HG02610 (cell line): ENCODE measurements around the gene WIPF2.

Experiments
- ATAC-seq: cut with Tn5 transposase; IDR thresholded peaks from one replicate; pipeline ENCODE4 v1.9.1; 2021; ENCODE audit warnings: mild to moderate bottlenecking, moderate library complexity; ENCODE audit not compliant: unreplicated experiment

WIPF2 gene

GRCh38 chr17:40244255-40244654, 25.2 kb downstream of the WIPF2 start:
- ATAC-seq = no peak

DNA sequence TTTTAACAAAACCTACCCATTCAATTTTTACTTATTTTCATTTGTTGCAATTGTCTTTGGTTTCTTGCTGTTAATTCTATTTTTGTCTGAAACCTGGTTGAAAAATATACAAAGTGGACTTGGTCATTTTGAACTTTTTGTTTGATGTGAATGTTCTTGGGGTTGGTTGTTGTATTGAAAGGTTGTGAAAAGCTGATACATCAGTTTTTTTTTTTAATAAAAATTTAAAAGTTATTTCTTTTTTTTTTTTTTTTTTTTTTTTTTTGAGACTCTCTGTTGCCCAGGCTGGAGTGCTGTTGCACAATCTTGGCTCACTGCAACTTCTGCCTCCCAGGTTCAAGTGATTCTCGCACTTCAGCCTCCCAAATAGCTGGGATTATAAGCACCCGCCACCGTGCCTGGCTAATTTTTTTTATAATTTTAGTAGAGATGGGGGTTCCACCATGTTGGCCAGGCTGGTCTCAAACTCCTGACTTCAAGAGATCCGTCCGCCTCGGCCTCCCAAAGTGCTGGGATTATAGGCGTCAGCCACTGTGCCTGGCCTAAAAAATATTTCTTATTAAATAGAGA, 28.9 kb downstream of the WIPF2 start:
- no peak for ATAC-seq

DNA sequence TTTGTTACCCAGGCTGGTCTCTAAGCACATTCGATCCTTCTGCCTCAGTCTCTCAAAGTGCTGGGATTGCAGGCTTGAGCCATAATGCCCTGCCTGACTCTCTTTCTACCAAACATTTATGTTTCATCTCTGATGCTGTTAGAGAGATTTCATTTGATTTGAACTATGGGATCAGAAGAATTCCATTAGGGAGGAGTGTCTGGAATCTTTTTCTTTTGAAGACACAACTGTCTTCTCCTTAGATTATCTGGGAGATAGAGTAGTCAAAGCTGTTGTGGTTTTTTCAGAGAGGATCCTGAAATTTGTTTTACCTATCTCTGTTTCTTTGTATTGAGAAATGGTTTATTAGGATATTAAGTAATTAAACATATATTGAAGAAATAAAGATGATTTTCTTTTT, 29.4 kb downstream of the WIPF2 start:
- no peak for ATAC-seq

GRCh38 chr17:40251576-40251975, 32.5 kb downstream of the WIPF2 start:
- ATAC-seq = no peak

DNA sequence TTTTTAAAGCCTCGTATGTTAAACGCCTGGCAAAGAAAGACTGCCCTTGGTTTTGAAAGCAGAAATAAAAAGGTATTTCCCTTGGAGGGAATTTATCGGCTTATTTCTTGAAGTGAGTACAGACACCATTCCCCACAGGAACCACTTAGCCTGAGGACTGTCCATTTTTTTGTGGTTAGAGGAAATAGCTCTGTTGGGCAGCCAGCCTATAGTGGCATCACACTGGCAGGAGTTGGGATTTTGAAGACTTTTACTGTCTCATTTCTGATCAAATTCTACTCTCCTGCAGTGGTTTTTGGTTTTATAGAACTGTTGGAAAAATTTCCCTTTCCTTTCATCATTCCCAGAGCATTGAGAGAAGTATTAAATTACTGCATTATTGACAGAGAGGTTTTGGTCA, 34.5 kb downstream of the WIPF2 start:
- no peak for ATAC-seq

GRCh38 chr17:40259505-40259904, 40.4 kb downstream of the WIPF2 start:
- ATAC-seq = no peak

DNA sequence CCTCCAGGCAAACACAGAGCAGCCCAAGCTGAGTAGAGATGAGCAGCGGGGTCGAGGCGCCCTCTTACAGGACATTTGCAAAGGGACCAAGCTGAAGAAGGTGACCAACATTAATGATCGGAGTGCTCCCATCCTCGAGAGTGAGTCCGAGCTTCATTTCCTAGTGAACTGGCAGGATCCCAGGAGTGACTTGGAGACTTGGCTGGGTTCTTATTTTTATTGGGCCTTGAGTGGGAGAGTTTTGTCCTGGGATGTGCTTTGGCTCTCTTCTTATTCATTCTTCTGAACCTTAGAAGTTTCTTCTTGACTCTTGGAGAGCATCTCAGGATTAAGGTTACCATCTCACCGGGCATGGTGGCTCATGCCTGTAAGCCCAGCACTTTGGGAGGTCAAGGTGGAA, 41.4 kb downstream of the WIPF2 start:
- no peak for ATAC-seq

DNA sequence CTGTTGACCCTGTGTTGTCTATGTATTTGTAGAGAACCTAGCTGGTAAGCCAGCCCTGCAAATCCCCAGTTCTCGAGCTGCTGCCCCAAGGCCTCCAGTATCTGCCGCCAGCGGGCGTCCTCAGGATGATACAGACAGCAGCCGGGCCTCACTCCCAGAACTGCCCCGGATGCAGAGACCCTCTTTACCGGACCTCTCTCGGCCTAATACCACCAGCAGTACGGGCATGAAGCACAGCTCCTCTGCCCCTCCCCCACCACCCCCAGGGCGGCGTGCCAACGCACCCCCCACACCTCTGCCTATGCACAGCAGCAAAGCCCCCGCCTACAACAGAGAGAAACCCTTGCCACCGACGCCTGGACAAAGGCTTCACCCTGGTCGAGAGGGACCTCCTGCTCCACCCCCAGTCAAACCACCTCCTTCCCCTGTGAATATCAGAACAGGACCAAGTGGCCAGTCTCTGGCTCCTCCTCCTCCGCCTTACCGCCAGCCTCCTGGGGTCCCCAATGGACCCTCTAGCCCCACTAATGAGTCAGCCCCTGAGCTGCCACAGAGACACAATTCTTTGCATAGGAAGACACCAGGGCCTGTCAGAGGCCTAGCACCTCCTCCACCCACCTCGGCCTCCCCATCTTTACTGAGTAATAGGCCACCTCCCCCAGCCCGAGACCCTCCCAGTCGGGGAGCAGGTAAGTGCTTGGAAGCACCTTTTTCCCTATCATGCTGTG, 45.5 kb downstream of the WIPF2 start:
- no peak for ATAC-seq

- ATAC-seq = no peak
These were observed 46.2 kb downstream of the WIPF2 start for GRCh38 chr17:40265337-40265736.

DNA sequence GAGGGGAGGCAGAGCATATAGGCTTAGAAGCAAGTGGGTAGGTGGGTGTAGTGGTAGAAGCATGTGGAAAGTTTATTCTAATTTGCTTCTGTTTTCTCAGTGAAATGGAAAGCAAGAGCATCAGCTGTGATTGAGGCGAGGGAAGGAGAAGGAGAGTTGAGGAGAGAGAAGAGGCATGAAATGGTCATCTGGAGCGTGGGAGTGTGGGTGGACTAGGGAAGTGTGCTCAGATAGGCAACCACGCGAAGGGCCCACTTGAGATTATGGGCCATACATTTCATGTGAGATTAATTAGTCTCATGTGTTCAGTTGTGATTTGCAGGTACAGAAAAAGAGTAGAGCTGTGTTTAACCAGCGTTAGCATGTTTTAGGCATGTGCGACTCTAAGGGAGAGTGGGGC, 47.8 kb downstream of the WIPF2 start:
- ATAC-seq = no peak

DNA sequence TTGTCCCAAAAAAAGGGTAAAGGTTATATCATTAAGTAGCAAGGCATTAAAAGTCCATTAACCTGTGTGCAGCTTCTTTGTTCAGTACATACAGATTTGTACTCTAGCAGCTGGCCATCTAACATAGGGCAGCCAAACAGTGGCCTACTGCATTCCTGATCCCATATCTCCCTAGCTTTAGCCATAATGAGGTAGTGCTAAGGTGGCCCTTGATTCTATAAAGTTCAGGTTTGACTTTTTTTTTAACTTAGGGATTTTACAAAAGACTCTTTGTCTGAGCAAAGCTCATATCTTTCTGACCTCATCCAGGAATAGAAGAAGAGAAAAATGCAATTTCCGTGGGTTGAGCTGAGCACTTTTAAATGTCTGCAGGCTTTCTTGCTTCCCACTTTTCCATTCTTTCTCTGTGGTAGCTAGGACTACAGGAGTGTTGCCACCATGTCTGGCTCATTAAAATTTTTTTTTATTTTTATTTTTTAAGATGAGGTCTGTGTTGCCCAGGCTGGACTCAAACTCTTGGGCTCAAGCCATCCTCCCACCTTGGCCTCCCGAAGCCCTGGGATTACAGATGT, 49.1 kb downstream of the WIPF2 start:
- no peak for ATAC-seq

DNA sequence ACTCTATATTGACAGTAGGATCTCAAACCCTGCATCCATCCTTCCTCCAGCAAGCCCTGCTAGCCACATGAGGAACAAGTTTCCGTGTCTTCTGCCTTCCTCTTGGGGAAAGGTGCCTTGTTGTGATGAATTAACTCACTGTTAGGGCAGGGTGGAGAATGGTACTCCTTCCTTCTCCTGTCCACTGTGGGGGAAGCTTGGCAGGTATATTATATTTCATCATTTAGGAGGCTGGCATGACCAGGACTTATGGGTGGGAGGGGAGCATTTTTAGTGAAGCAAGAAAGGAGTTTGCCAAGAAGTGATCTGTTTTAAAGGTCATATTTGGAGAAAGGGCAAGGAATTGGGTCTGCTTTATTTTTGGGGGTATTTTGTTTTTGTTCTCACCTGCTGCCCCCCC, 59.3 kb downstream of the WIPF2 start:
- ATAC-seq = no peak

GRCh38 chr17:40279402-40279801, 60.3 kb downstream of the WIPF2 start:
- ATAC-seq = no peak

GRCh38 chr17:40281663-40282062, 62.6 kb downstream of the WIPF2 start:
- no peak for ATAC-seq

- no peak for ATAC-seq
These were observed 64.6 kb downstream of the WIPF2 start for GRCh38 chr17:40283662-40284061.

DNA sequence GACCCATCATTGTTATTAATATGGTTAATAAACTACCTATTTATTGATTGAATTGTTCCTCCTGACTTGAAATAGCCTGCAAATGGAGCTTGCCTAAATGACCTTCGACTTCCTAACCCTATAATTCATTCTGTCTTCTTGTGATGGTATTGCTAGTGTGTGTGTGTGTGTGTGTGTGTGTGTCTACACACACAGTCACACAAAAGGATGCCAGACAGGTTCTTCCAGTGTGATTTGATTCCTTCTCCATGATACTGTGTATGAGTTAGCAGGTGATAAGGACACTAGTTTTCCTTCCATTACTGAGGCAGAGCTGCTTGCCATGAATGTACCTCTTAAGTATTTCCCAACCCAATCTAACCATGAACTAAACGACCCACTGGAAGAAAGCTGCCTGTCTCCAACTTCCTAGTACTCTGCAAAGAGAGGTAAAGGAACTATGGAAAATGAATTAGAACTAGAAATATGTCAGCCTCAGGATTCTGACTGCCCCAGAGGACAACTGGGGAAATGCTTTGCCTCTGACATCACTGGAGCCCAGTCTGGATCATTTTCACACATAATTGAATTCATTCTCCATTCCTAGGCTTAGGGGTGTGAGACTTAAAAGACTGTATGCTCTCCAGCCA, 65.1 kb downstream of the WIPF2 start:
- ATAC-seq = no peak

- ATAC-seq = no peak
These were observed 67.4 kb downstream of the WIPF2 start for GRCh38 chr17:40286473-40286872.

GRCh38 chr17:40287159-40287493, 68.0 kb downstream of the WIPF2 start:
- ATAC-seq = no peak

- peak; percentile 86 for ATAC-seq
These were observed 68.6 kb downstream of the WIPF2 start, which contains the start of gene CDC6 for GRCh38 chr17:40287494-40288369. TSS of gene CDC6 (plus strand) at chr17:40287879. CDS start at chr17:40289421, 1,542 bp downstream.

- ATAC-seq = no peak
These were observed 71.7 kb downstream of the WIPF2 start for GRCh38 chr17:40290629-40291280.

GRCh38 chr17:40291281-40291664, 72.2 kb downstream of the WIPF2 start:
- ATAC-seq = no peak
